MCF 10A (cell line): Measurements from ENCODE around the gene ZDHHC17. TPM values are rescaled to one million over a fixed set of nuclear protein-coding genes. Genes with fewer than 3 reads are reported as not detected.

Source experiments
- BruUV-seq: library from RNA; stranded (reverse); fragments of 400-500 nt; replicated peaks from 2 replicates; lab custom pipeline; 2021; lab: Mats Ljungman, UMichigan
- CTCF ChIA-PET: fragments of 300-600 bp; sonication (Branson Sonifier 250); formaldehyde crosslinking; extraction: SDS; loops from one replicate; lab custom pipeline; 2021; ENCODE audit warnings: antibody characterized with exemption, inconsistent platforms; lab: Yijun Ruan, JAX
- POLR2A ChIA-PET: fragments of 300-600, 350-650 bp; sonication (Branson Sonifier 250); formaldehyde crosslinking; extraction: SDS; loops from one replicate; lab custom pipeline; 2020; ENCODE audit warnings: antibody characterized with exemption, inconsistent platforms; lab: Yijun Ruan, JAX
- DNase-seq: peaks from one replicate; pipeline ENCODE4 v3.0.0-alpha.2; 2018; ENCODE audit not compliant: unreplicated experiment
- H3K27ac Mint-ChIP-seq: one replicate; pipeline ENCODE4 v1.8.0; 2022; ENCODE audit warnings: mild to moderate bottlenecking, low read depth, mixed read lengths; ENCODE audit not compliant: unreplicated experiment
- H3K27me3 Mint-ChIP-seq: one replicate; pipeline ENCODE4 v1.8.0; 2022; ENCODE audit warnings: mixed read lengths; ENCODE audit not compliant: insufficient read depth, unreplicated experiment
- H3K36me3 Mint-ChIP-seq: one replicate; pipeline ENCODE4 v1.8.0; 2022; ENCODE audit warnings: mild to moderate bottlenecking, moderate library complexity, mixed read lengths; ENCODE audit not compliant: insufficient read depth, unreplicated experiment
- H3K4me1 Mint-ChIP-seq: one replicate; pipeline ENCODE4 v1.8.0; 2022; ENCODE audit warnings: mixed read lengths; ENCODE audit not compliant: insufficient read depth, unreplicated experiment
- H3K4me3 Mint-ChIP-seq: one replicate; pipeline ENCODE4 v1.8.0; 2022; ENCODE audit warnings: mild to moderate bottlenecking, moderate library complexity, mixed read lengths; ENCODE audit not compliant: unreplicated experiment
- H3K9me3 Mint-ChIP-seq: one replicate; pipeline ENCODE4 v1.8.0; 2022; ENCODE audit warnings: mixed read lengths; ENCODE audit not compliant: unreplicated experiment
- CTCF ChIP-seq: fragments of 200-600 bp; IDR thresholded peaks from one replicate; pipeline ENCODE4 v1.8.0; 2022; ENCODE audit warnings: antibody characterized with exemption, mild to moderate bottlenecking; ENCODE audit not compliant: unreplicated experiment
- intact Hi-C: fragments of 100-400 bp; cut with micrococcal nuclease; formaldehyde crosslinking; loops from 2 replicates; pipeline ENCODE4 v1.14.1; 2022
- total RNA-seq: library from RNA; stranded (reverse); gene quantifications from 2 replicates; pipeline ENCODE4 v1.2.3, GENCODE V29; 2022

ZDHHC17 gene
- total RNA-seq, 1 experiment from 2014 or later, result 26.9 TPM

- intact Hi-C loops, result no loop called here
- Mint-ChIP-seq H3K27ac (no peak overlapping the region), H3K4me1 (no peaks in the 10 kb centered on the region), H3K9me3 (no peaks in the 10 kb centered on the region), H3K27me3 (no peaks in the 10 kb centered on the region), H3K4me3 (no peak overlapping the region), H3K36me3 (no peaks in the 10 kb centered on the region)
- no peak for TF ChIP-seq CTCF
- ChIA-PET POLR2A (interaction anchor here (0.8 kb wide), 1 partner anchor 26 kb away, joined by 3 read pairs; no protein-coding TSS in a partner anchor), CTCF (interaction anchor here (0.8 kb wide), 1 partner anchor 26 kb away, joined by 4 read pairs; no protein-coding TSS in a partner anchor)
- no TSS peak for BruUV-seq
- DNase-seq, result no peak
These were observed 8.0 kb upstream of the ZDHHC17 start for GRCh38 chr12:76755829-76756379.

- BruUV-seq, result no TSS peak
- Mint-ChIP-seq H3K4me1 (no peaks in the 10 kb centered on the region), H3K36me3 (no peaks in the 10 kb centered on the region), H3K27ac (no peak overlapping the region), H3K27me3 (no peaks in the 10 kb centered on the region), H3K4me3 (no peak overlapping the region), H3K9me3 (no peaks in the 10 kb centered on the region)
- DNase-seq, result no peak
- TF ChIP-seq CTCF, result no peak
- ChIA-PET CTCF (no interaction called here), POLR2A (no interaction called here)
- intact Hi-C loops, result no loop called here
These were observed 6.2 kb upstream of the ZDHHC17 start for GRCh38 chr12:76757694-76758093.

GRCh38 chr12:76762601-76762980 is 1.3 kb upstream of the ZDHHC17 start:
- no peaks in the 10 kb centered on the region for H3K27me3 Mint-ChIP-seq
- no peaks in the 10 kb centered on the region for H3K36me3 Mint-ChIP-seq
- ChIA-PET CTCF (interaction anchor here (0.9 kb wide), 1 partner anchor 107 kb away, joined by 3 read pairs; no protein-coding TSS in a partner anchor), POLR2A (interaction anchor here (0.8 to 2.0 kb wide), 4 partner anchors 14 to 151 kb away, joined by 3 to 11 read pairs (median 4); no protein-coding TSS in a partner anchor)
- peak overlapping the region; percentile 95 for H3K4me3 Mint-ChIP-seq
- no peaks in the 10 kb centered on the region for H3K9me3 Mint-ChIP-seq
- BruUV-seq, result no TSS peak
- intact Hi-C loops, result no loop called here
- peaks cover 8% of the 10 kb centered on the region for H3K4me1 Mint-ChIP-seq
- DNase-seq, result no peak
- no peak for TF ChIP-seq CTCF
- H3K27ac Mint-ChIP-seq, result no peak overlapping the region

- intact Hi-C loops, result no loop called here
These were observed 941 bp downstream of the ZDHHC17 start for GRCh38 chr12:76764856-76765255.

More at GRCh38 chr12:76764856-76765255, 941 bp downstream of the ZDHHC17 start:
- TF ChIP-seq CTCF, result no peak
- POLR2A ChIA-PET, result interaction anchor here (0.7 to 2.0 kb wide), 5 partner anchors 16 to 121 kb away, joined by 3 to 11 read pairs (median 4); no protein-coding TSS in a partner anchor
- CTCF ChIA-PET, result interaction anchor here (0.6 to 5.8 kb wide), 5 partner anchors 9 to 486 kb away, joined by 3 to 38 read pairs (median 4); no protein-coding TSS in a partner anchor
- Mint-ChIP-seq H3K9me3 (no peaks in the 10 kb centered on the region), H3K36me3 (no peaks in the 10 kb centered on the region), H3K4me1 (peaks cover 14% of the 10 kb centered on the region), H3K27me3 (no peaks in the 10 kb centered on the region), H3K4me3 (peak overlapping the region; percentile 95), H3K27ac (peak overlapping the region; percentile 94)
- DNase-seq, result peak; percentile 32
- BruUV-seq, result no TSS peak
